GM12878 (cell line): ENCODE measurements around the gene GPC3. TPM values are rescaled to one million over a fixed set of nuclear protein-coding genes. Genes with fewer than 3 reads are reported as not detected.

Source experiments
- CTCF ChIP-seq, 3 experiments: IDR thresholded peaks in 2 of 3; conservative IDR thresholded peaks in 1 of 3; 2 replicates each; pipeline ENCODE4 v1.5.1; 2011; ENCODE audit warnings: low read depth in 3 of 3, low read length in 3 of 3, mild to moderate bottlenecking in 3 of 3, control low read depth in 2 of 3, moderate library complexity in 2 of 3, inconsistent platforms in 1 of 3, mixed read lengths in 1 of 3; ENCODE audit not compliant: control insufficient read depth in 2 of 3, insufficient read depth in 1 of 3; ENCODE audit errors: extremely low read depth in 1 of 3
- ELK1 ChIP-seq: IDR thresholded peaks from 2 replicates; pipeline ENCODE4 v1.6.1; 2012; ENCODE audit warnings: low read depth, low read length, improper control_type of control experiment
- FOXK2 ChIP-seq: fragments of 450-650 bp; IDR thresholded peaks from 2 replicates; pipeline ENCODE4 v1.6.1; 2017; ENCODE audit warnings: mild to moderate bottlenecking, moderate library complexity
- HDAC6 ChIP-seq: fragments of 200-600 bp; sonication (generic); IDR thresholded peaks from one replicate; pipeline ENCODE4 v1.8.0; 2017; ENCODE audit warnings: antibody characterized with exemption; ENCODE audit not compliant: unreplicated experiment
- IKZF1 ChIP-seq: fragments of 450-650 bp; conservative IDR thresholded peaks from 2 replicates; pipeline ENCODE4 v1.6.1; 2017; ENCODE audit warnings: antibody characterized with exemption, mild to moderate bottlenecking
- IRF3 ChIP-seq: fragments of 450-650 bp; IDR thresholded peaks from 2 replicates; pipeline ENCODE4 v1.6.1; 2014; ENCODE audit warnings: mild to moderate bottlenecking
- RELA ChIP-seq: fragments of 450-650 bp; IDR thresholded peaks from 2 replicates; pipeline ENCODE4 v1.8.0; 2014; ENCODE audit warnings: borderline replicate concordance; ENCODE audit not compliant: partially characterized antibody
- SMAD1 ChIP-seq: fragments of 450-650 bp; IDR thresholded peaks from 2 replicates; pipeline ENCODE4 v1.6.1; 2018; ENCODE audit warnings: mild to moderate bottlenecking, low read depth; ENCODE audit not compliant: partially characterized antibody
- TCF12 ChIP-seq: IDR thresholded peaks from 2 replicates; pipeline ENCODE4 v1.6.1; 2011; ENCODE audit warnings: low read depth, mild to moderate bottlenecking, low read length
- USF1 ChIP-seq: IDR thresholded peaks from 2 replicates; pipeline ENCODE4 v1.6.1; 2011; ENCODE audit warnings: borderline replicate concordance, low read depth, mild to moderate bottlenecking, moderate library complexity, mixed read lengths, low read length; ENCODE audit not compliant: insufficient read depth; ENCODE audit errors: extremely low read length
- USF2 ChIP-seq: IDR thresholded peaks from 2 replicates; pipeline ENCODE4 v1.6.1; 2011; ENCODE audit warnings: low read depth, low read length, improper control_type of control experiment, borderline replicate concordance
- YBX1 ChIP-seq: fragments of 450-650 bp; IDR thresholded peaks from 2 replicates; pipeline ENCODE4 v1.6.1; 2016; ENCODE audit warnings: antibody characterized with exemption
- polyA plus RNA-seq, 11 experiments: library from polyadenylated mRNA; depleted of rRNA in 4 of 11; unstranded in 6 of 11; stranded (reverse) in 5 of 11; fragments of >200 nt; fragmentation: Nextera tagmentation in 4 of 11; fragmentation: Illumina TruSeq in 1 of 11; extraction: Ambion mirVana in 4 of 11; extraction: Trizol in 1 of 11; gene quantifications; 1 replicate in 1 of 11; 2 replicates in 10 of 11; pipeline versions ENCODE4 v1.2.1 to v1.2.3, GENCODE V29; 2011 to 2016; ENCODE audit warnings: inconsistent platforms in 2 of 11, missing spikeins in 2 of 11, low read depth in 1 of 11
- total RNA-seq, 4 experiments: library from RNA; depleted of rRNA in 3 of 4; stranded (reverse); fragments of >200 nt in 3 of 4; fragmentation: Illumina TruSeq in 1 of 4; extraction: Trizol in 1 of 4; gene quantifications; 2 replicates each; pipeline versions ENCODE4 v1.2.1 to v1.2.3, GENCODE V29; 2013 to 2021

GPC3 gene
- total and polyA plus RNA-seq, 10 of the 15 experiments (the other 5 are each of a cell fraction or from before 2014, with no cell fraction given): 0.09 to 0.82 TPM; not detected in 8

- no peak for TF ChIP-seq CTCF (IDR thresholded peaks at IDR 0.05 in 2 of 3, conservative IDR thresholded peaks at IDR 0.05 in 1 of 3; ENCODE audit: control insufficient read depth in 2 of 3, extremely low read depth in 1 of 3, insufficient read depth in 1 of 3, low read depth in 3 of 3, low read length in 3 of 3)
- TF ChIP-seq SMAD1: no peak
- no peak for TF ChIP-seq IRF3
- TF ChIP-seq FOXK2: no peak
- TF ChIP-seq ELK1: no peak
- TF ChIP-seq IKZF1: no peak
- TF ChIP-seq HDAC6: no peak
- TF ChIP-seq YBX1: no peak
- no peak for TF ChIP-seq TCF12
- no peak for TF ChIP-seq USF1
- no peak for TF ChIP-seq RELA
- TF ChIP-seq USF2: no peak
Measured at GRCh38 chrX:133534172-133534571, 451.2 kb downstream of the GPC3 start (continued).
